Upper lobe of right lung (tissue), 1 donor: ENCODE results near the gene SLC35G4. TPM values are rescaled to one million over a fixed set of nuclear protein-coding genes. Genes with fewer than 3 reads are reported as not detected.

ENCODE experiments used
- ATAC-seq: fragments of 200-7000 bp; cut with Tn5 transposase; one replicate; pipeline ENCODE4 v1.9.1; 2020; ENCODE audit warnings: mild to moderate bottlenecking, moderate library complexity
- DNase-seq: peaks from one replicate; pipeline ENCODE4 v3.0.0-alpha.2; 2020
- H3K27ac ChIP-seq: fragments of 200-600 bp; one replicate; pipeline ENCODE4 v1.8.0; 2022
- H3K27me3 ChIP-seq: fragments of 200-600 bp; one replicate; pipeline ENCODE4 v1.8.0; 2022; ENCODE audit warnings: mild to moderate bottlenecking
- H3K36me3 ChIP-seq: fragments of 200-600 bp; one replicate; pipeline ENCODE4 v1.8.0; 2022
- H3K4me1 ChIP-seq: fragments of 200-600 bp; one replicate; pipeline ENCODE4 v1.8.0; 2022
- H3K4me3 ChIP-seq: fragments of 200-600 bp; one replicate; pipeline ENCODE4 v1.8.0; 2022; ENCODE audit warnings: mild to moderate bottlenecking
- H3K9me3 ChIP-seq: fragments of 200-600 bp; one replicate; pipeline ENCODE4 v1.8.0; 2022
- CTCF ChIP-seq: fragments of 200-600 bp; IDR thresholded peaks from one replicate; pipeline ENCODE4 v1.8.0; 2022; ENCODE audit warnings: antibody characterized with exemption
- intact Hi-C: fragments of 100-400 bp; cut with DNase I; formaldehyde crosslinking; loops from one replicate; pipeline ENCODE4 v1.11.0; 2022
- total RNA-seq: library from RNA; stranded (reverse); fragmentation: NEBNext Ultra II Directional; extraction: Animal tissue kit (Norgen Biotek cat#: 25700); gene quantifications from one replicate; pipeline ENCODE4 v1.2.1, GENCODE V29; 2021
- donor health status: DM: no; HTN: yes; CAD: no; lungs with severe emphysema.

SLC35G4 gene
- total RNA-seq, 1 donor from 2014 or later = not detected

GRCh38 chr18:11579916-11580315 is 29.5 kb upstream of the SLC35G4 start:
- intact Hi-C loops = no loop called here
- Histone ChIP-seq H3K9me3 (no peaks in the 10 kb centered on the region), H3K4me1 (no peaks in the 10 kb centered on the region), H3K4me3 (no peak overlapping the region), H3K36me3 (no peaks in the 10 kb centered on the region), H3K27ac (no peak overlapping the region), H3K27me3 (no peaks in the 10 kb centered on the region)
- no peak for ATAC-seq
- TF ChIP-seq CTCF = no peak
- no peak for DNase-seq

GRCh38 chr18:11581286-11581685 is 28.1 kb upstream of the SLC35G4 start:
- no peak overlapping the region for H3K4me3 ChIP-seq
- no peaks in the 10 kb centered on the region for H3K36me3 ChIP-seq
- no peaks in the 10 kb centered on the region for H3K27me3 ChIP-seq
- DNase-seq (no peak), ATAC-seq (no peak)
- TF ChIP-seq CTCF = no peak
- intact Hi-C loops = no loop called here
- no peak overlapping the region for H3K27ac ChIP-seq
- no peaks in the 10 kb centered on the region for H3K9me3 ChIP-seq
- no peaks in the 10 kb centered on the region for H3K4me1 ChIP-seq

DNA sequence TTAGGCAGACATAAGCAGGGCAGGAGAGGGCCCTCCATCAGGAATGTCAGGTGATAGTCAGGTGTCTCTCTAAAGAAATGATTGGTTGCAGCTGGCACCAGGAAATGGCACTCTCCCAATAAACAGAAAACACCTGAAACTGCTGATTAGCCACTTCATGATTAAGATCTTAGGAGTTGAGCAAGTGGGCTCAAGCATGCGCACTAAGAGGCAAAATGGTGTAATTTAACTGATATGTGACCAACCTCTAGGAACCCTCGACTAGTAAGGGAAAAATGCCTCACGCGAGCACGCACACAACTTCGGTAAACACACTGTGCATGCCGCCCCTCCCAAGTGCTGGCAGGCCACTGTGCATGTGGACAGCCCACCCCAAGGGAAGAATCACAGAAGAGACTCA is 23.8 kb upstream of the SLC35G4 start:
- Histone ChIP-seq H3K9me3 (no peaks in the 10 kb centered on the region), H3K4me3 (no peak overlapping the region), H3K4me1 (no peaks in the 10 kb centered on the region), H3K36me3 (no peaks in the 10 kb centered on the region), H3K27ac (no peak overlapping the region), H3K27me3 (no peaks in the 10 kb centered on the region)
- ATAC-seq (peak; percentile 21), DNase-seq (no peak)
- no peak for TF ChIP-seq CTCF
- intact Hi-C loops = no loop called here

DNA sequence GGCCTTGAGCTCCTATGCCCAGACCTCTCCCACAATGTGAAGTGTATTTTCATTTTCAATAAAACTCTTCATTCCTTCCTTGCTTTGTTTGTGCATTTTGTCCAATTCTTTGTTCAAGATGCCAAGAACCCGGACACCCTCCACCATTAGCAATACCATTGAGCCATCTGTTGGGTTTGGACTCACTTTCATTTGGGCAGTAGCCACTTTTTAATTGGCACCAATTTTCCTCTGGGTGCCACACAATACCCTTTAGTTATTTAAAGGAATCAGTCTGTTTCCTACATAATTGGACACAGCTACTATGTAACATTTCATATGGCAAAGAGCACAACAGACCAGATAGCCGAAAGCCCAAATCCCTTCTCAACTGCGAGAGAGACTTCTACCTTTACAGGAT is 22.5 kb upstream of the SLC35G4 start:
- Histone ChIP-seq H3K4me1 (no peaks in the 10 kb centered on the region), H3K36me3 (no peaks in the 10 kb centered on the region), H3K27me3 (no peaks in the 10 kb centered on the region), H3K9me3 (no peaks in the 10 kb centered on the region), H3K4me3 (no peak overlapping the region), H3K27ac (no peak overlapping the region)
- no peak for TF ChIP-seq CTCF
- intact Hi-C loops = no loop called here
- ATAC-seq (no peak), DNase-seq (no peak)

- ATAC-seq = no peak
- intact Hi-C loops = no loop called here
Measured at GRCh38 chr18:11587432-11587831, 22.0 kb upstream of the SLC35G4 start.

More at GRCh38 chr18:11587432-11587831, 22.0 kb upstream of the SLC35G4 start:
- H3K27me3 ChIP-seq = no peaks in the 10 kb centered on the region
- no peaks in the 10 kb centered on the region for H3K4me1 ChIP-seq
- no peak overlapping the region for H3K27ac ChIP-seq
- no peaks in the 10 kb centered on the region for H3K9me3 ChIP-seq
- no peaks in the 10 kb centered on the region for H3K36me3 ChIP-seq
- no peak overlapping the region for H3K4me3 ChIP-seq
- no peak for TF ChIP-seq CTCF
- DNase-seq = no peak
